GM12878 (cell line): ENCODE results near the gene UBE2M. TPM values are rescaled to one million over a fixed set of nuclear protein-coding genes. Genes with fewer than 3 reads are reported as not detected.
A peak's percentile ranks its signal among the peaks of the same experiment; 100 is the strongest.

Experiments used
- BMI1 ChIP-seq: fragments of 450-650 bp; IDR thresholded peaks from 2 replicates; pipeline ENCODE4 v1.6.1; 2016; ENCODE audit warnings: mild to moderate bottlenecking, moderate library complexity, borderline replicate concordance
- CBX5 ChIP-seq: sonication (generic); IDR thresholded peaks from 2 replicates; pipeline ENCODE4 v1.6.1; 2016; ENCODE audit warnings: low read depth, moderate library complexity, mild to moderate bottlenecking, inconsistent platforms
- DPF2 ChIP-seq: fragments of 450-650 bp; IDR thresholded peaks from 2 replicates; pipeline ENCODE4 v1.6.1; 2017; ENCODE audit warnings: mild to moderate bottlenecking
- EED ChIP-seq: sonication (generic); IDR thresholded peaks from 2 replicates; pipeline ENCODE4 v1.6.1; 2016; ENCODE audit warnings: antibody characterized with exemption, low read depth
- GABPA ChIP-seq: IDR thresholded peaks from 2 replicates; pipeline ENCODE4 v1.6.1; 2014; ENCODE audit warnings: antibody characterized with exemption, low read depth, mild to moderate bottlenecking, inconsistent platforms
- LARP7 ChIP-seq: fragments of 450-650 bp; IDR thresholded peaks from 2 replicates; pipeline ENCODE4 v1.6.1; 2017; ENCODE audit warnings: mild to moderate bottlenecking
- MXI1 ChIP-seq: fragments of 150-350 bp; IDR thresholded peaks from 2 replicates; pipeline ENCODE4 v1.6.1; 2011; ENCODE audit warnings: low read depth, mild to moderate bottlenecking, inconsistent platforms, low read length, improper control_type of control experiment
- NFYA ChIP-seq: IDR thresholded peaks from 2 replicates; pipeline ENCODE4 v1.6.1; 2011; ENCODE audit warnings: low read depth, mild to moderate bottlenecking, low read length, improper control_type of control experiment, borderline replicate concordance
- NR2C1 ChIP-seq: fragments of 450-650 bp; IDR thresholded peaks from 2 replicates; pipeline ENCODE4 v1.6.1; 2017; ENCODE audit warnings: antibody characterized with exemption, mild to moderate bottlenecking, moderate library complexity
- NR2F1 ChIP-seq: fragments of 450-650 bp; conservative IDR thresholded peaks from 2 replicates; pipeline ENCODE4 v1.6.1; 2017; ENCODE audit warnings: mild to moderate bottlenecking
- RAD51 ChIP-seq: fragments of 450-650 bp; IDR thresholded peaks from 2 replicates; pipeline ENCODE4 v1.6.1; 2016; ENCODE audit warnings: moderate library complexity, mild to moderate bottlenecking, inconsistent platforms
- SIN3A ChIP-seq: IDR thresholded peaks from 2 replicates; pipeline ENCODE4 v1.6.1; 2012; ENCODE audit warnings: low read depth, low read length, improper control_type of control experiment
- SMAD1 ChIP-seq: fragments of 450-650 bp; IDR thresholded peaks from 2 replicates; pipeline ENCODE4 v1.6.1; 2018; ENCODE audit warnings: mild to moderate bottlenecking, low read depth; ENCODE audit not compliant: partially characterized antibody
- SPI1 ChIP-seq: IDR thresholded peaks from 2 replicates; pipeline ENCODE4 v1.6.1; 2011; ENCODE audit warnings: low read depth, mild to moderate bottlenecking, low read length, moderate library complexity, borderline replicate concordance; ENCODE audit not compliant: insufficient read depth
- SUZ12 ChIP-seq: fragments of 200-600 bp; sonication (generic); IDR thresholded peaks from one replicate; pipeline ENCODE4 v1.6.1; 2018; ENCODE audit warnings: antibody characterized with exemption, mild to moderate bottlenecking; ENCODE audit not compliant: unreplicated experiment
- TBL1XR1 ChIP-seq: IDR thresholded peaks from 2 replicates; pipeline ENCODE4 v1.6.1; 2012; ENCODE audit warnings: low read depth, low read length, improper control_type of control experiment
- YBX1 ChIP-seq: fragments of 450-650 bp; IDR thresholded peaks from 2 replicates; pipeline ENCODE4 v1.6.1; 2016; ENCODE audit warnings: antibody characterized with exemption
- ZNF217 ChIP-seq: fragments of 450-650 bp; IDR thresholded peaks from 2 replicates; pipeline ENCODE4 v1.6.1; 2017; ENCODE audit warnings: antibody characterized with exemption, mild to moderate bottlenecking
- ZZZ3 ChIP-seq: IDR thresholded peaks from 2 replicates; pipeline ENCODE4 v1.6.1; 2011; ENCODE audit warnings: low read depth; ENCODE audit not compliant: control insufficient read depth, insufficient read length
- polyA plus RNA-seq, 11 experiments: library from polyadenylated mRNA; depleted of rRNA in 4 of 11; unstranded in 6 of 11; stranded (reverse) in 5 of 11; fragments of >200 nt; fragmentation: Nextera tagmentation in 4 of 11; fragmentation: Illumina TruSeq in 1 of 11; extraction: Ambion mirVana in 4 of 11; extraction: Trizol in 1 of 11; gene quantifications; 1 replicate in 1 of 11; 2 replicates in 10 of 11; pipeline versions ENCODE4 v1.2.1 to v1.2.3, GENCODE V29; 2011 to 2016; ENCODE audit warnings: inconsistent platforms in 2 of 11, missing spikeins in 2 of 11, low read depth in 1 of 11
- total RNA-seq, 4 experiments: library from RNA; depleted of rRNA in 3 of 4; stranded (reverse); fragments of >200 nt in 3 of 4; fragmentation: Illumina TruSeq in 1 of 4; extraction: Trizol in 1 of 4; gene quantifications; 2 replicates each; pipeline versions ENCODE4 v1.2.1 to v1.2.3, GENCODE V29; 2013 to 2021
- TF ChIP-seq, protein P1 (sequence below): IDR thresholded peaks from 2 replicates; pipeline ENCODE4 v1.6.1; 2011; ENCODE audit warnings: low read depth, mild to moderate bottlenecking, low read length, moderate library complexity, borderline replicate concordance; ENCODE audit errors: extremely low read depth
- TF ChIP-seq, protein P2 (sequence below): fragments of 450-650 bp; IDR thresholded peaks from 2 replicates; pipeline ENCODE4 v1.6.1; 2016; ENCODE audit warnings: mild to moderate bottlenecking
- TF ChIP-seq, protein P3 (sequence below): IDR thresholded peaks from 2 replicates; pipeline ENCODE4 v1.6.1; 2011; ENCODE audit warnings: low read depth, low read length, improper control_type of control experiment, borderline replicate concordance
- TF ChIP-seq, protein P4 (sequence below): fragments of 450-650 bp; IDR thresholded peaks from 2 replicates; pipeline ENCODE4 v1.6.1; 2018; ENCODE audit warnings: borderline replicate concordance, mild to moderate bottlenecking; ENCODE audit not compliant: partially characterized antibody
- TF ChIP-seq, protein P5 (sequence below): fragments of 450-650 bp; IDR thresholded peaks from 2 replicates; pipeline ENCODE4 v1.6.1; 2017; ENCODE audit warnings: borderline replicate concordance

Gene UBE2M
- total and polyA plus RNA-seq, 10 of the 15 experiments (the other 5 are each of a cell fraction or from before 2014, with no cell fraction given), result 1.4 to 105 (median 73.9) TPM

DNA sequence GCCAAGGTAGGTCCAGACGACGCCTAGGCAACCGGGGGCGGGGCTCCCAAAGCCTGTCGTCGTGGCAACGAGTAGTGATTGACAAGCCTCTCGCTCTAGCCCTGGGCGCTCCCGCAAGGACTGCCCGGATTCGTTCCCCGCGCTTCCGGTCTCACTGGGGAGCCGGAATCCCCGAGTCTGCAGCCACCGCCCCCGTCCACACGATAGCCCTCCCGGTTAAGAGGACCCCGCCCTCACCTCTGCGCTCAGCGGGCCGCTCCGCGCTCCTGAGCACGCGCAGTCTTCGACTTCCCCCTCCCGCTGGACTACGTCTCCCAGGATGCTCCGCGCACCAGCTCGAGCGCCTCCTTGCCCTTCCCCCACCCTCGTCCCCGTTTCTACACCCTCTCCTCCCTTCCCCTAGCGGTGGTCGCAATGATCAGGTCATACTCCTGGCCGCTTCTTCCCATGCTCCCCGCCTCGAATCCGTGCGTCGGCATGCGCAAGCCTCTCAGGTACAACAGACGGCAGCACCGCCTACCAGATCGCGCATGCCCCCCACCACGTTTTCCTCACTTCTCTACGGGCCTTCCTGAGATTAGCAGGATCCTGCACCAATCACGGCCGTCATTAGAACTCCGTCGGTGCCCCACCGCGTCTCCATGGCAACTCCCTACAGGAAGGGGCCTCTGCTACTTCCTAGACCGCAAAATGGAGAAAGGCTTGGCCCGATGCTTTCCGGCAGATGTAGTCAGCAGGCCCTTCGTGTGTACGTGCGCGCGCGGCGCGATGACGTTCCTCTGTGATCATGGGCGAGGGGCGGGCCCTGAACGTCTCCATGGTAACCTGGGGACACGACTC is 14.6 kb upstream of the UBE2M start, which contains the start of gene MZF1 (continued):
- peak; percentile 100 for TF ChIP-seq MXI1
- TF ChIP-seq, protein P1, sequence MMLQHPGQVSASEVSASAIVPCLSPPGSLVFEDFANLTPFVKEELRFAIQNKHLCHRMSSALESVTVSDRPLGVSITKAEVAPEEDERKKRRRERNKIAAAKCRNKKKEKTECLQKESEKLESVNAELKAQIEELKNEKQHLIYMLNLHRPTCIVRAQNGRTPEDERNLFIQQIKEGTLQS, result peak; percentile 60; the same call in 1 of the 2 replicates
- TF ChIP-seq EED, result no peak
- no peak; the same call in 1 of the 2 replicates for TF ChIP-seq SIN3A
- TF ChIP-seq, protein P2, sequence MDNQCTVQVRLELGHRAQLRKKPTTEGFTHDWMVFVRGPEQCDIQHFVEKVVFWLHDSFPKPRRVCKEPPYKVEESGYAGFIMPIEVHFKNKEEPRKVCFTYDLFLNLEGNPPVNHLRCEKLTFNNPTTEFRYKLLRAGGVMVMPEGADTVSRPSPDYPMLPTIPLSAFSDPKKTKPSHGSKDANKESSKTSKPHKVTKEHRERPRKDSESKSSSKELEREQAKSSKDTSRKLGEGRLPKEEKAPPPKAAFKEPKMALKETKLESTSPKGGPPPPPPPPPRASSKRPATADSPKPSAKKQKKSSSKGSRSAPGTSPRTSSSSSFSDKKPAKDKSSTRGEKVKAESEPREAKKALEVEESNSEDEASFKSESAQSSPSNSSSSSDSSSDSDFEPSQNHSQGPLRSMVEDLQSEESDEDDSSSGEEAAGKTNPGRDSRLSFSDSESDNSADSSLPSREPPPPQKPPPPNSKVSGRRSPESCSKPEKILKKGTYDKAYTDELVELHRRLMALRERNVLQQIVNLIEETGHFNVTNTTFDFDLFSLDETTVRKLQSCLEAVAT, result peak; percentile 88
- TF ChIP-seq, protein P3, sequence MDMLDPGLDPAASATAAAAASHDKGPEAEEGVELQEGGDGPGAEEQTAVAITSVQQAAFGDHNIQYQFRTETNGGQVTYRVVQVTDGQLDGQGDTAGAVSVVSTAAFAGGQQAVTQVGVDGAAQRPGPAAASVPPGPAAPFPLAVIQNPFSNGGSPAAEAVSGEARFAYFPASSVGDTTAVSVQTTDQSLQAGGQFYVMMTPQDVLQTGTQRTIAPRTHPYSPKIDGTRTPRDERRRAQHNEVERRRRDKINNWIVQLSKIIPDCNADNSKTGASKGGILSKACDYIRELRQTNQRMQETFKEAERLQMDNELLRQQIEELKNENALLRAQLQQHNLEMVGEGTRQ, result no peak; the same call in 1 of the 2 replicates
- TF ChIP-seq SUZ12, result no peak
- peak; percentile 67 for TF ChIP-seq SMAD1
- no peak; the same call in 1 of the 2 replicates for TF ChIP-seq NFYA
- peak; percentile 100 for TF ChIP-seq BMI1
- no peak for TF ChIP-seq ZZZ3
- TF ChIP-seq RAD51, result peak; percentile 64; the same call in 1 of the 2 replicates
- TF ChIP-seq DPF2, result peak; percentile 95
- TF ChIP-seq, protein P4, sequence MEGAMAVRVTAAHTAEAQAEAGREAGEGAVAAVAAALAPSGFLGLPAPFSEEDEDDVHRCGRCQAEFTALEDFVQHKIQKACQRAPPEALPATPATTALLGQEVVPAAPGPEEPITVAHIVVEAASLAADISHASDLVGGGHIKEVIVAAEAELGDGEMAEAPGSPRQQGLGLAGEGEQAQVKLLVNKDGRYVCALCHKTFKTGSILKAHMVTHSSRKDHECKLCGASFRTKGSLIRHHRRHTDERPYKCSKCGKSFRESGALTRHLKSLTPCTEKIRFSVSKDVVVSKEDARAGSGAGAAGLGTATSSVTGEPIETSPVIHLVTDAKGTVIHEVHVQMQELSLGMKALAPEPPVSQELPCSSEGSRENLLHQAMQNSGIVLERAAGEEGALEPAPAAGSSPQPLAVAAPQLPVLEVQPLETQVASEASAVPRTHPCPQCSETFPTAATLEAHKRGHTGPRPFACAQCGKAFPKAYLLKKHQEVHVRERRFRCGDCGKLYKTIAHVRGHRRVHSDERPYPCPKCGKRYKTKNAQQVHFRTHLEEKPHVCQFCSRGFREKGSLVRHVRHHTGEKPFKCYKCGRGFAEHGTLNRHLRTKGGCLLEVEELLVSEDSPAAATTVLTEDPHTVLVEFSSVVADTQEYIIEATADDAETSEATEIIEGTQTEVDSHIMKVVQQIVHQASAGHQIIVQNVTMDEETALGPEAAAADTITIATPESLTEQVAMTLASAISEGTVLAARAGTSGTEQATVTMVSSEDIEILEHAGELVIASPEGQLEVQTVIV, result peak; percentile 98
- peak; percentile 50; the same call in 1 of the 2 replicates for TF ChIP-seq SPI1
- no peak for TF ChIP-seq ZNF217
- no peak for TF ChIP-seq CBX5
- peak; percentile 83 for TF ChIP-seq GABPA
- TF ChIP-seq, protein P5, sequence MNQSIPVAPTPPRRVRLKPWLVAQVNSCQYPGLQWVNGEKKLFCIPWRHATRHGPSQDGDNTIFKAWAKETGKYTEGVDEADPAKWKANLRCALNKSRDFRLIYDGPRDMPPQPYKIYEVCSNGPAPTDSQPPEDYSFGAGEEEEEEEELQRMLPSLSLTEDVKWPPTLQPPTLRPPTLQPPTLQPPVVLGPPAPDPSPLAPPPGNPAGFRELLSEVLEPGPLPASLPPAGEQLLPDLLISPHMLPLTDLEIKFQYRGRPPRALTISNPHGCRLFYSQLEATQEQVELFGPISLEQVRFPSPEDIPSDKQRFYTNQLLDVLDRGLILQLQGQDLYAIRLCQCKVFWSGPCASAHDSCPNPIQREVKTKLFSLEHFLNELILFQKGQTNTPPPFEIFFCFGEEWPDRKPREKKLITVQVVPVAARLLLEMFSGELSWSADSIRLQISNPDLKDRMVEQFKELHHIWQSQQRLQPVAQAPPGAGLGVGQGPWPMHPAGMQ, result no peak
- no peak; the same call in 1 of the 2 replicates for TF ChIP-seq NR2F1
- no peak; the same call in 1 of the 2 replicates for TF ChIP-seq TBL1XR1
- TF ChIP-seq NR2C1, result peak; percentile 45
- TF ChIP-seq YBX1, result no peak
- peak; percentile 24; the same call in 1 of the 2 replicates for TF ChIP-seq LARP7
